GM21528 (cell line): Measurements from ENCODE around the gene TBC1D10B.
A peak's percentile ranks its signal among the peaks of the same experiment; 100 is the strongest.

Experiments
- ATAC-seq: cut with Tn5 transposase; IDR thresholded peaks from one replicate; pipeline ENCODE4 v1.9.1; 2021; ENCODE audit warnings: mild to moderate bottlenecking, moderate library complexity; ENCODE audit not compliant: unreplicated experiment, low FRiP score

The TBC1D10B gene, protein sequence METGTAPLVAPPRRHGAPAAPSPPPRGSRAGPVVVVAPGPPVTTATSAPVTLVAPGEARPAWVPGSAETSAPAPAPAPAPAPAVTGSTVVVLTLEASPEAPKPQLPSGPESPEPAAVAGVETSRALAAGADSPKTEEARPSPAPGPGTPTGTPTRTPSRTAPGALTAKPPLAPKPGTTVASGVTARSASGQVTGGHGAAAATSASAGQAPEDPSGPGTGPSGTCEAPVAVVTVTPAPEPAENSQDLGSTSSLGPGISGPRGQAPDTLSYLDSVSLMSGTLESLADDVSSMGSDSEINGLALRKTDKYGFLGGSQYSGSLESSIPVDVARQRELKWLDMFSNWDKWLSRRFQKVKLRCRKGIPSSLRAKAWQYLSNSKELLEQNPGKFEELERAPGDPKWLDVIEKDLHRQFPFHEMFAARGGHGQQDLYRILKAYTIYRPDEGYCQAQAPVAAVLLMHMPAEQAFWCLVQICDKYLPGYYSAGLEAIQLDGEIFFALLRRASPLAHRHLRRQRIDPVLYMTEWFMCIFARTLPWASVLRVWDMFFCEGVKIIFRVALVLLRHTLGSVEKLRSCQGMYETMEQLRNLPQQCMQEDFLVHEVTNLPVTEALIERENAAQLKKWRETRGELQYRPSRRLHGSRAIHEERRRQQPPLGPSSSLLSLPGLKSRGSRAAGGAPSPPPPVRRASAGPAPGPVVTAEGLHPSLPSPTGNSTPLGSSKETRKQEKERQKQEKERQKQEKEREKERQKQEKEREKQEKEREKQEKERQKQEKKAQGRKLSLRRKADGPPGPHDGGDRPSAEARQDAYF

DNA sequence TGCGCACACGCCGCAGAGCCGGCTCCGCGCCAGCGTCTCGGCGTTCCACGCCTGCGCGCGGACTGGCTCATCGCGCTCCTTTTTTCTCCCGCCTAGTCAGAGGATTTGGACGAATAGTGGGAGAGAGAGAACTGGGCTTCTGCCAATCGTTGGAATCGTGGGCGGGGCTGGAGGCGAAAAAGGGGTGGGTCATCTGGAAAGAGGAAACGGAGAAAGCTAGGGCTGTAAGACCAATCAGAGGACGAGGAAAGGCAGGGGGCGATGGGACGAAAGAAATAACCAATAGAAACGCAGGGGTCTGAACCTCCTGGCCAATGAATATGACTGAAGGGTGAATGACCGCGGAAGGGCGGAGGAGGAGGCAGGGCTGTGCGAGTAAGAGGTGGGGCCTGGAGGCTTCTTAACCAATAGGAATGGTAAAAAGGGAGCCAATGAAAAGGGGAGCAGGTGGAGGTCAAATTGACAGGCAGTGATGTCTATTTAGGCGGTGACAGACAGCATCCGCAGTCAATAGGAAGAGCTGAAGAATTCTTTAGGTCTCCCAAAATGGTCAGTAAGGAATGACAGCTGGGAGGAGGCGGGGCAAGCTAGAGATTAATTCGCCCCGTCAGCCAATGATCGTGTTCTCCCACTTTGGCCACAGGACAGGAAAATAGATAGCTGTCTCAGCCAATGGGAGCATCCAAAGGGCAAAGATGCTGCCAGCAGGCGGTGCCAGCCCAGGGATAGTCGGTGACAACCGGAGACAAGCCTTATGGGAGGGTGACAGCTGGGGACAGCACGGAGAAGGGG lies at the start of gene TBC1D10B:
Gene TBC1D10B (minus strand): TSS at position 39 of the 792 bp plus-strand sequence. CDS start 311 bp downstream, outside the sequence.
- peak; percentile 69 for ATAC-seq

DNA sequence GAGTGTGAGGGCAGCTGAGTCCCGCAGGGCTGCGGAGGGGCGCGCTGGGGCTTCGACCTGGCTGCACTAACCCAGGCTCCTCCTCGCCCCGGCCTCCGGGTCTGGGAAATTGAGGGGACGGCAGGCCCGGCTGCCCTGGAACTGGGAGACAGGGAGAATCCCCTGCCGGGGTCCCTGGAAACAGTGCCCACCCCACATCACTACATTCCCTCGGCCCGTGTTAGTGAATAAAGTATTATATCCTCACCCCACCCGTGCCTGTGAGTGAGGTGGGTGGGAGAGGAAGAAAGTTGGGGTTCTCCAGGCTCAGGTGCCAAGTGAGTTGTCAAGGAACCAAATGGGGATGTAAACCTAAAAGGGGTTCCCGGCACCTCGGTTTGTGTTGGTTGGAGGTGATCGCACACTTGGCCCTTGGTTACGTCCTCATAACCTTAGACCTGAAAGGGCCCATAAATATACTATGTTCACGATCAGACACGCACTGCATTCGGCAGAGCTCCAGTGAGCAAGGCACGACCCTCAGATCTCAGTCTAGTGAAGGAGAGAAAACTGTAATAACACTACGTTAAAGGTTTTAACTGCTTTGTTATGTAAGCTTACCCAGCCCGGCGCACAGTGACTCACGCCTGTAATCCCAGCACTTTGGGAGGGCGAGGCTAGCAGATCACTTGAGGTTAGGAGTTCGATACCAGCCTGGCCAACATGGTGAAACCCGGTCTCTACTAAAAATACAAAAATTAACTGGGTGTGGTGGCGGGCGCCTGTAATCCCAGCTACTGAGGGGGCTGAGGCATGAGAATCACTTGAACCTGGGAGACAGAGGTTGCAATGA lies 48.3 kb upstream of the TBC1D10B start:
- ATAC-seq, result peak; percentile 3

DNA sequence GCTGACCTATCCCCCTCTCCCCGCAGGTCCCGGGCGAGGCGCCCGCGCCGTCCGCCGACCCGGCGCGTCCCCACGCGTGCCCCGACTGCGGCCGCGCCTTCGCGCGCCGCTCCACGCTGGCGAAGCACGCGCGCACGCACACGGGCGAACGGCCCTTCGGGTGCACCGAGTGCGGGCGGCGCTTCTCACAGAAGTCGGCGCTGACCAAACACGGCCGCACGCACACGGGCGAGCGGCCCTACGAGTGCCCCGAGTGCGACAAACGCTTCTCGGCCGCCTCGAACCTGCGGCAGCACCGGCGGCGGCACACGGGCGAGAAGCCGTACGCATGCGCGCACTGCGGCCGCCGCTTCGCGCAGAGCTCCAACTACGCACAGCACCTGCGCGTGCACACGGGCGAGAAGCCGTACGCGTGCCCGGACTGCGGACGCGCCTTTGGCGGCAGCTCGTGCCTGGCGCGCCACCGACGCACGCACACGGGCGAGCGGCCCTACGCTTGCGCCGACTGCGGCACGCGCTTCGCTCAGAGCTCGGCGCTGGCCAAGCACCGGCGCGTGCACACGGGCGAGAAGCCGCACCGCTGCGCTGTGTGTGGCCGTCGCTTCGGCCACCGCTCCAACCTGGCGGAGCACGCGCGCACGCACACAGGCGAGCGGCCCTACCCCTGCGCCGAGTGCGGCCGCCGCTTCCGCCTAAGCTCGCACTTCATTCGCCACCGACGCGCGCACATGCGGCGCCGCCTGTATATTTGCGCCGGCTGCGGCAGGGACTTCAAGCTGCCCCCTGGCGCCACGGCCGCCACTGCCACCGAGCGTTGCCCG lies 47.4 kb upstream of the TBC1D10B start:
- peak; percentile 73 for ATAC-seq

DNA sequence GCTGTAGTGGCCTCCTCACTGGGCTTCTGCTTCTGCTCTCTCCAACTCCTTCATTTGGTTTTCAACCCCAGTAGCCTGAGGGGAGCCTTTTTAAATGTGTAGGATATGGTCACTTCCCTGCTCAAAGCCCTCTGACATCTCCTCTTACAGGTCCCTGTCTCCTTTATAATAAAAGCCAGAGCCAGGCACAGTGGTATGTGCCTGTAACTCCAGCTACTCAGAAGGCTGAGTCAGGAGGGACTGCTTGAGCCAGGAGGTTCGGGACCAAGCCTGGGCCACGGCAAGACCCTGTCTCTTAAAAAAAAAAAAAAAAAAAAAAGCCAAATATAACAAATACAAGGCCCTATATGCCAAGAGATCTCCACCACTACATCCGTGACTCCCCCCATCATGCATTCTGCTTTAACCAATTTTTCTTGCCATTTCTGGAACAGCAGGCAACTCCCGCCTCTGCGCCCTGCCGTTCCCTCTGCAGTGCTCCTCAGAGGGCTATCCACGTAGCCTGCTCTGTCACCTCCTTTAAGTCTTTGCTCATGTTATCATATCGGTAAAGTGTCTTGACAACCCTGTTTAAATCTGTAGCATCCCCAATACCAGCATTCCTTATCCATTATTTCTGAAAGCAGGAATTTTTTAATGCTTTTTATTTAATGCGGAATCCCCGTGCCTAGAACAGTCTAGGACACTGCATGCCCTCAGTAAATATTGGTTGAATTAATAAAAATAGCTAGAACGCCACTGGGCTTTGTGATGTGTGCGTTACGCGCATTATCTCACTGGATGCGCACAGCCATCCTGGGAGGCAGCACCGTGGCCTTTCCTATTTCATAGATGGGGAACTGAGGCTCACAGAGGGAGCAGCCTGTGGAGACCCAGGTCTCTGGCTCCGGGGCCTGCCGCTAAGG lies 46.6 kb upstream of the TBC1D10B start:
- ATAC-seq, result no peak

DNA sequence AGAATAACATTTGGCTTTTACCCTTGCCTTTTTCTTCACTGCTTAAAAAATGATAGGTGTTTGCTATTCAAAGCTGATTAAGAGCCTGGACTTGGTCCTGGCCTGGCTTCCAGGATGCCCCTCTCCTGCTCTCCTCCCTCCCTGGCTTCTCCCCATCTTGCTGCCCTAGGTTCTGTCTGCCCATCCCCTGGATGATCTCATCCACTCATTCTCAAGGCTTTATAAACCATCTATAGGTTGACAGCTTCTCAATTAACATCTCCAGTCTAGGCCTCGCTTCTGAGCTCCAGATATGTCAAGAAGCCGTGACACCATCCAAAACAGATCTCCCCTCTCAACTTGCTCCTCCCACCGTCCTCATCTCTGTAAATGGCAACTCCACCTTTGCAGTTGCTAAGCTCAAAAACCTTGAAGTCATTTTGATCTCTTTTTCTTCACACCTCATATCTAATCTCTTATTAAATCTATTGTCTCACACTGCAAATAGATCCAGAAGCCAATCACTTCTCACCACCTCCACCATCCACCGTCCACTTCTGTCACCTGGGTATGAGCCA lies 45.8 kb upstream of the TBC1D10B start:
- ATAC-seq, result no peak

DNA sequence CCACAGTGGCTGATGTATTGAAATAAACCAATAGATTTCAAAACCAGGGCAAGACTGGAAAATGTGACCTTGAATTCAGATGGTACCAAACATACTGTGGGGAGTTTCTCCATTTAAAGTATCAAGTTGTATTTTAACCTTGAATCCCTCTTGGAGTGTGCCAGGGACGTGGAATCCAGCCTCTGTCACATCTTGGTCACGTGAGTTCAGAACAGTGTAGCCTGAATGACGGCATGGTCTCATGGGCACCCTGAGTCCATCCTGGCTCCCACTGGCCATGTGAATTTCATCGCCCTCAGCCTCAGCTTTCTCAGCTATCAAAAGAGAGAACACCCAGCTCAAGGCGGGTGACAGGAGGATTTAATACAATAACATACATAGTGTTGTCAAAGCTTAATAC lies 43.9 kb upstream of the TBC1D10B start:
- ATAC-seq, result no peak

DNA sequence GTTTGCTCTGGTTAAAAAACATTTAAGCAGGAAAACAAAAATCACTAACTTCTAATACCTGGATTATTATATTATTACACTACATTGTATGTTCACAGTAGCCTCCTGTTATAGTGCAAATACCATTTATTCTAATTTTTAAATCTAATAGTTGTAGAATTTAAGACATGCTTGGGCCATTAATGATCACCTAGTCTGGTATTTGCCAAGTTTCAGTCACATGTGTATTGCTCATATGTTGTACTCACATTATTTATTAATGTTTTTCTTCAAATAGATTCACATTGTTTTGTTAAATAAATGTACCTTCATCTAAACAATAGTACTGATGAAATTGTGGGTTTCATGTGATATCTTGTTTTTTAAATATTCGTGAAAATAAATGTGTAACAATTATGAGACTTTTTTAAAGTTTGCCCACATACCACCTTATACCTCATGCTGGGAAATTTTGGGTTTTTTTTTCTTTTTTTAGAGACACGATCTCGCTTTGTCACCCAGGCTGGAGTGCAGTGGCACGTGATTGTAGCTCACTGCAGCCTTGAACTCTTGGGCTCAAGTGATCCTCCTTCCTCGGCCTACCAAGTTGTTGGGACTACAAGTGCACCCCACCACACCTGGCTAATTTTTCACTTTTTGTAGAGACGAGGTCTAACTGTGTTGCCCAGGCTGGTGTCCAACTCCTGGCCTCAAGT lies 43.0 kb upstream of the TBC1D10B start:
- ATAC-seq, result no peak

DNA sequence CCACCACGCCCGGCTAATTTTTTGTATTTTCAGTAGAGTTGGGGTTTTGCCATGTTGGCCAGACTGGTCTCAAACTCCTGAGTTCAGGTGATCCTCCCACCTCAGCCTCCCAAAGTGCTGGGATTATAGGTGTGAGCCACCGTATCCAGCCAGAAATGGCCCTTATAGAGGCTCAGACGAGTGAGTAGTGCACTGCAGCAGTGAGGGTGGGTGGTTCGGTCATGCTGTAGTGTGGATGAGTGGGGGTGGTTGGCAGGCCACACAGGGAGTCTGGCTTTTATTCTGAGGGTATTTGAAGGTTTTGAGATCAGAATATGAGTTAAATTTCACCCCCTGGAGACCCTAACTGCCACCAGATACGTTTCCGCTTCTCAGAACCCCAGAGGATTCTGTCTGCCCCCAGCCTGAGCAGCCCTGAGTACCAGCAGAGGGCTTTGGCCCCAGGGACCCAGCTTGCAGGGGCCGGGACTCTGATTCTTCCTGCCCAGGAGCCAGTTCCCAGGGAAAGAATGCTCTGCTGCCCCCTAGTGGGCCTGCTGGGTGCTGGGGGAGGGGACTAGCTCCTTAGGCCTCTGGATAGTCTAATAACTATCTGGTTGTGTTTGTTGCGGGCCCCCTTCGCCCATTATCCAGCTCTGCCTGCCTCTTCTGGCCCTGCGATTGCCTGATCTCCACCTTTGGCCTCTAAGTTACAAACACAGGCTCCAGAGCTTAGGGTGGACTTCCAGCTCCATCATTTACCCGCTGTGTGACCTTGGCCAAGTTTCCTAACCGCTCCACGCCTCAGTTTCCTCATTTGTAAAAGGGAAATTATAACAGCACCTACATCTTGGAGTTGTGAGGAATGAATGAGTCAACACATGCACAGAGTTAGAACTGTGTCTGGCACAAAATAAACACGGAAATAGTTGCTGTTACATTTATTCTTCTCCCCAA lies 39.1 kb upstream of the TBC1D10B start:
- ATAC-seq, result no peak

DNA sequence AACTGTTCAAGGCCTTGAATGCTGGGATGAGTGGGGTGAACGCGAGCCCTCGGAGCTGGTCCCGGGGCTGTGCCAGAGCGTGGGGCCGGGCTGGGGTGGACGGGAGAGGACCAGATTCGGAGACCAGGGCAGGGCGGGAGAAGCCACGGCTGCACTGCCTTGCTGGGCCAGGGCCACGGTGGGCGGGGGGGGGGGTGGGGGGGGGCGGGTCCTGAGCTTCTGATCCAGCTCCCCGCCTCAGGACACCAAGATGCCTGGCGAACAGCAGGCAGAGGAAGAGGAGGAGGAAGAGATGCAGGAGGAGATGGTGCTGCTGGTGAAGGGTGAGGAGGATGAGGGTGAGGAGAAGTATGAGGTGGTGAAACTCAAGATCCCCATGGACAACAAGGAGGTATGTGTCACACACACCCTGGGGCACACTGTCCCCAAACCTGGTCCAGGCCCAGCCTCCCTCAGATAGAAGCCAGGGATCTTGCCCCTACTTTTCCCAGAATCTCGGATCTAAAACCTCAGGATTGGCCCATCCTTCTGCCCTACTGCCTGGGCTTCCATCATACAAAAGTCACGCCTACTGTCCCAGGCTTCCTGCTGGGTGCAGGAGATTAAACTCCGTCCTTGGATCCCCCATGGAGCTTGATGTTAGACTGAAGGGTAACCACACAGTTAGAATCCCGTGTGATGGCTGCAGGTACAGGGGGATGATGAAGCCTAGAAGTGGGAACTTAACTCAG lies 37.7 kb upstream of the TBC1D10B start:
- no peak for ATAC-seq

DNA sequence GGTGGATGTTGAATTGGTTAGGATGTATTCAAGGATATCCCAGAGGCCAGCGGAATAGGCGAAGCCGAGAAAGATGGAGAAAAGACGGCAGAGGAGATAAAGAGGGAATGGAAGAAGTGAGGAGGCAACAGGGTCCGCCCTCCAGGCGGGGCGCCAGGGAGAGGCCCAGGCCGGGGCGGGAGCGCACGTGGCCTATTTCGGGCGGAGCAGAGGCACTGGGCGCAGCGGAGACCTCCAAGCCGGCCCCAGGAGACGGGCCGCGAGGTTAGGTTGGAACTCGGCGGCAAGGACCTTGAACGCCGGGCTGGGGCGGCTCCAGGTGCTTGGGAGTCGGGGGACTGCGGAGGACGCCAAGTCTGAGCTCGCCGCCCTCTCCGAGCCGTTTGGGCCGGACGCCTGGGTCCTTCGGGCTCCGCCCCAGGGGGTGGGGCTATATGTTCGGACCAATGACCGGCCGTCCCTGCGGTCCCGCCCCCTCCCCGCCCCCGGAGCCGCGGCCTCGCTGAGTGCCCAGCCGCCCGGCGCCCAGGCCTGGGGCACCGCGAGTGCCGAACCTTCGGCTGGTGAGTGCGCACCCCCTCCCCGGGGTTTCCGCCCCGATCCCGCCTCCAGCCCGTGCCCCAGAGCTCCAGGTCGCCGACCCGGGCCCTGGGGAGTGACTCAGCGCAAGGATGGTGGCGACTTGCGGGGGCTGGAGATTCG lies 37.0 kb upstream of the TBC1D10B start, which contains the start of gene ZNF771:
Gene ZNF771 (plus strand): TSS at position 505 of the 702 bp plus-strand sequence. CDS start 448 bp downstream, outside the sequence.
- peak; percentile 69 for ATAC-seq

DNA sequence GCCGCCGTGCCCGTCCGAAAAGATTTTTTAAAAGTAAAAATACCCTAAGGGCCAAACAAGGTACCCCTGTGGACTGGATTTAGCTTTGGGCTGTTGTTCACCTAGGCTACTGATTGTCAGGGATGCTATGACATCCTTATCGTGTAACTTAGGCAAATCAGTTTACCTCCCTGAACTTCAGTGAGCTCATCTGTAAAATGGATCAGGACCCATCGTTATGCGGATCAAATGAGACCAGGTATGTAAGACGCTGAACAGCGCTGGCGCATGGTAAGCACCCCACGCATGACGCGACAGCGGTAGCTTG lies 36.5 kb upstream of the TBC1D10B start:
- peak; percentile 20 for ATAC-seq

DNA sequence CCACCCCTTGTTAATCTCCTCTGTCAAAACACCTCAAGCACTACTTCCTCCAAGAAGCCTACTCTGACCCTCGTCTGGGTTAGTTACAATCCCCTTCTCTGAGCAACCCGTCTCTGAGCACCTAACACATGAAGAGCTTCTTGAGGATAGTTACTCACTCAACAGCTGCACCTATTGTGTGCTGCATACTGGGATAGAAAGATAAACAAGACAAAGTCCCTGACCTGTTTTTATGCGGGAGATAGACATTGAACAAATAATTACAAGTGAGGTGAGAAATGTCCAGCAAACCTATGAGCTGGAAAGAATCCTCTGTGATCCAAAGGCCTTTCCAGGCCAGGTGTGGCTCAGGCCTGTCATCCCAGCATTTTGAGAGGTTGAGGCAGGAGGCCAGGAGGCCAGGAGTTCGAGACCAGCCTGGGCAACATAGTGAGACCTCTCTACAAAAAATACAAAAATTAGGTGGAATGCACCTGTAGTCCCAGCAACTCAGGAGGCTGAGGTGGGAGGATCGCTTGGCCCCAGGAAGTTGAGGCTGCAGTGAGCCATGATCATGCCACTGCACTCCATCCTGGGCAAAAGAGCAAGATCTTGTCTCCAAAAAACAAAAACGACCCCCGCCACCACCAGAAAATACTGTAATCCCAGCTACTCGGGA lies 31.6 kb upstream of the TBC1D10B start:
- ATAC-seq, result no peak

DNA sequence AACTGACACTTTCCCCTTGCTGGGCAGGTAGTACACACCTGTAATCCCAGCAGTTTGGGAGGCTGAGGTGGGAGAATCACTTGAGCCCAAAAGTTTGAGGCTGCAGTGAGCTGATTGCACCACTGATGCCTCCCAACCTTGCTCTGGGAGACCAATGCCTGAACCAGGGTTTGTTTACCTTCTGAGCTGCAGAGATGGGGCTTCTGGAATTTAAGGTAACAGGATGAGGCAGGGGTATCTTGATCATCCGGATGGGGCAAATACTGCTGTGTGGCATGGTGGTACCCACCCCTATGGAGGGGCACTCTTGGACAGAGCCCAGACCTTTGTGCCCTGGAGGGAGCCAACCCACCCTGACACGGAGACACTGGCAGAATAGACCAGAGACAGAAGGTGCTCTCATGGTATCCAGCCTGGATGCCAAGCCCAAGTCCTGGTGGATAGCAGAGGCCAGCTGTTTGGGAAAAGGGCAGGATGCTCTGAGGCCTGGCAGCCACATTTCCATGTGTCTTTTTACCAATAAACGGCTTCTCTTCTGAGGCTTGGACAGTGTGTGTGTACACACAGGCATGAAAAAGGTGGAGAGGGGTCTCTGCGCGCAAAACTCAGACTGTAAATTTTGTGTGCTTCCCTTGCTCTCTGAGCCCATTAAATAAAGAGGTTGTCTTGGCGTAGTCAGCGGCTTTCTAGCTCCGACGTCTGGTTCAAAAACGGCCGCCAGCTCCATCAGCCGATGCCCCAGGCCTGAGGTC lies 29.3 kb upstream of the TBC1D10B start:
- ATAC-seq, result no peak
